Motor neuron (in vitro differentiated cells): ENCODE data around the gene KRTCAP2. TPM values are rescaled to one million over a fixed set of nuclear protein-coding genes. Genes with fewer than 3 reads are reported as not detected.

ENCODE experiments used
- ATAC-seq, 8 experiments: fragments of 200-7000 bp; cut with Tn5 transposase; replicated peaks in 6 of 8; 2 replicates each; pipeline ENCODE4 v1.8.0; 2021; ENCODE audit warnings: mild to moderate bottlenecking in 8 of 8, moderate library complexity in 8 of 8
- H3K27ac ChIP-seq, 2 donors: fragments of 250-450 bp; sonication (Bioruptor Pico); 2 replicates each; pipeline ENCODE4 v1.9.0; 2021; ENCODE audit warnings: antibody characterized with exemption in 2 of 2, mild to moderate bottlenecking in 2 of 2, moderate library complexity in 1 of 2
- H3K4me1 ChIP-seq, 2 donors: fragments of 250-450 bp; sonication (Bioruptor Pico); replicated peaks in 1 of 2; 2 replicates each; pipeline ENCODE4 v1.6.1; 2021; ENCODE audit warnings: antibody characterized with exemption in 2 of 2, mild to moderate bottlenecking in 2 of 2, moderate library complexity in 1 of 2
- H3K4me3 ChIP-seq, 5 donors: fragments of 250-450 bp; sonication (Bioruptor Pico); 2 replicates each; pipeline ENCODE4 v1.9.0; 2021; ENCODE audit warnings: antibody characterized with exemption in 5 of 5, mild to moderate bottlenecking in 5 of 5, moderate library complexity in 4 of 5
- WGBS, 10 experiments: fragments of 450-650 bp; shearing (Covaris generic); methylation state at CpG; one replicate each; pipeline ENCODE4 v1.0.0; 2022; 5-methylcytosine and 5-hydroxymethylcytosine counted together
- in situ Hi-C, 9 experiments: fragments of 400-800 bp; cut with MboI; loops; one replicate each; pipeline ENCODE4 v1.15.0; 2021; ENCODE audit warnings: low sequenced_read_pairs in 9 of 9, low pct_unique_long_range_greater_than_20kb in 2 of 9; ENCODE audit not compliant: unreplicated experiment in 9 of 9
- total RNA-seq, 8 experiments: library from RNA; unstranded; fragments of 300-600 nt; gene quantifications; 2 replicates each; pipeline versions ENCODE4 v1.2.3 to v1.2.4, GENCODE V29; 2022

The KRTCAP2 gene
- total RNA-seq, 8 experiments from 2014 or later, result 166 to 272 (median 202) TPM

DNA sequence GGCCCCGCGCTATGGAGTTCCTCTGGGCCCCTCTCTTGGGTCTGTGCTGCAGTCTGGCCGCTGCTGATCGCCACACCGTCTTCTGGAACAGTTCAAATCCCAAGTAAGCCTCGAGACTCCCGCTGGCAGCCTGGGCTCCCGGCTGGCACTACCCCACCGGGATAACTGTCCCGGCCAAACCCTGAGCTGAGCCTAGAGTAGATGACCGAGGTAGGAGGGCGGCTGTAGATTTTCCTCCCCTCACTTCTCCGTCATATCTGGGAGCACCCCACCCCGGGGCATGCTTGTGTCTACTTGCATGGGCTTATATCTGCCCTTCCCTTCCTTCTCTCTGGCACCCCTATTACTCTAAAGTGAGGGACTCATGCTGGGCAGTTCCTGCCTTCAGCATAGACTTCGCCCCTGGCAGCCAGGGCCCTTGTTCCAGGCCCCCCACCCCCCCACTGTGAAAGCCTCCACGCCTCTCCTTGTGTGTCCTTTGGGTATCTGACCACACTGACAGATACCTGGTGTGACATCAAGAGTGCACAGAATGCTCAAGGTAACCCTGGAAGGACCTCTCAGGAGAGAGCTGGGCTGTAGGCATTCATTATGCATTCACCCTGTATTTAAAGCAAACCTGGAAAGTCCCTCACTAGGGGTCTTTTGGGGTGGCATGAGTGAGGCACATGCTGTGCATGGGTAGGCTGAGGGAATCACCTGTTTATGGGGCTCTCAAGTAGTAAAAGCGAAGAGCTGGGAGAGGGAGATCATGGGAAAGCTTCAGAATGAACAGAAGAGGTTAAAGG is 44.9 kb downstream of the KRTCAP2 start:
- WGBS, 10 experiments, result 0 to 35% (median 12%) methylated on average over 1 to 10 of the region's 17 CpGs; no CpG with 5 or more reads in 5 of the 10 experiments
- peak in 3 of 8 experiments; percentile 1 to 11 (median 11) for ATAC-seq
- peaks cover 26 to 38% of the 10 kb centered on the region in 2 donors for H3K4me1 ChIP-seq

DNA sequence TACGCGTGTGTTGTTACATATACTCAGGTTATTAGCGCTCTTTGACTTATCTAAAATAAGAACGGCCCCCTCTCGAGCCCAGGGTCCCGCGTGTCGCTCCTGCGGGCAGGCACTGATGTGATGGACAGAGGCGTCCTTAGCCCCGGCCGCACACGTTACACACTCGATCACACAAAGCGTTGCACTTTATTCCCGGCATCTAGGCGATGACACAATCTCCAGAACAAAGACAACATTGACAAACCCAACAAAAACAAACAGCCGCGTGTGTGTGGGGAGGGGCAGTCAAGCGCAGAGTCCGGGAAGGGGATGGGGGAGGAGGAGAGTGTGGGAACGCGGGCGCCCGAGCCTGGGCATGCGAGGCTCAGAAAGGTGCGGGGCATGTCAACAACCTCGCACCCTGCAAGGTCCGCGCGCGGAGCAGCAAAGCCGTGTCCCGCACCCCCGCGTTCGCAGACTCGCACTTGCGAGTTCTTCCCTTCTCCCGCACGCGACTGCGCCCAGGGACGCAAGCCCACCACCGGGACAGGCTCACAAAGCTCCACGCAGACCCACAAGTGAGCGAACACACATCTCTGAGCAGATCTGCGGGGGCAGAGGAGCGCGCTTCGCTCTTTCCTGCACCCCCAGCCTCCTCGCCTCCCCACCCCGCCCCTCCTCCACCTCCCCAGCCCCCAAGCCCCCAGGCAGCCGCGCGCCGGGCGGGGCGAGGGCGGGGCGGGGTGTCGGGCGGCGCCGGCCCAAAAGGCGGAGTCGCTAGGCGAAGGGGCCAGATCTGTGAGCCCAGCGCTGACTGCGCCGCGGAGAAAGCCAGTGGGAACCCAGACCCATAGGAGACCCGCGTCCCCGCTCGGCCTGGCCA is 45.8 kb downstream of the KRTCAP2 start, which contains the start of gene EFNA1:
EFNA1 (plus strand) TSS at position 772 of the 862 bp plus-strand sequence. CDS start 102 bp downstream, outside the sequence.
- in situ Hi-C loops, result no loop called here
- peak; percentile 59 to 70 (median 64) for ATAC-seq
- WGBS, 10 experiments, result 0 to 30% (median 0%) methylated on average over 2 to 12 of the region's 76 CpGs; no CpG with 5 or more reads in 5 of the 10 experiments

More for the DNA sequence above, 44.9 kb downstream of the KRTCAP2 start:
- no peak overlapping the region for H3K27ac ChIP-seq
- peak overlapping the region; percentile 26 to 46 (median 33) for H3K4me3 ChIP-seq
- in situ Hi-C loops, result no loop called here

DNA sequence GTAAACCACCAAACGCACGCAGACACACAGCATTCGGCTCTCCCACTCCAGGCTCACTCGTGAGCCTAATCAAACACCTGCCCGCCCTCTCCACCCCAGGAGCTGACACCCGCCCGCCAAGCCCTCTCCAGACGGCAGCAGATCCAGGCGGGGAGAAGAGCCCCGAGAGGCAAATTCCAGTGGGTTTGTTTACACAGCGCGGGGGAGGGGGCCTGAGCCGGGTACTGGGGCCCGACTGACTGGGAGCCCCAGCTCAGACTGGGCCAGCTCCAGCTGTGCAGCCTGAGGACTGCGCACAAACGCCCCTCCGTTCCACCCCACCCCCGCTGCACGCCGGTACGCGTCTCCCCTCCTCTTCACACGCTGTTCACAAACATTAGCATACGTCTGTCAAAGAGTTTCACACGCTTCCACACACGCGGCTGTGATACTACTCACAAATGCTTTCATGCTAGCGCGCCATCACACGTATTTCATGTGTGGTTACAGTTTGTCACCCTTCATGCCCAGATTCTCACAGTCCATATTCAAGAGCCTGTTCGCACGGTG is 46.5 kb downstream of the KRTCAP2 start:
- H3K4me1 ChIP-seq, result peaks cover 26 to 38% of the 10 kb centered on the region in 2 donors
- 0 to 25% (median 0%) methylated on average over 1 to 5 of the region's 32 CpGs; no CpG with 5 or more reads in 5 of the 10 experiments for WGBS, 10 experiments

More for the DNA sequence above, 45.8 kb downstream of the KRTCAP2 start, which contains the start of gene EFNA1:
- Histone ChIP-seq H3K4me1 (peaks cover 26 to 38% of the 10 kb centered on the region in 2 donors), H3K4me3 (peak within 1 kb of the TSS; percentile 26 to 46 (median 33)), H3K27ac (no peak within 1 kb of the TSS)

DNA sequence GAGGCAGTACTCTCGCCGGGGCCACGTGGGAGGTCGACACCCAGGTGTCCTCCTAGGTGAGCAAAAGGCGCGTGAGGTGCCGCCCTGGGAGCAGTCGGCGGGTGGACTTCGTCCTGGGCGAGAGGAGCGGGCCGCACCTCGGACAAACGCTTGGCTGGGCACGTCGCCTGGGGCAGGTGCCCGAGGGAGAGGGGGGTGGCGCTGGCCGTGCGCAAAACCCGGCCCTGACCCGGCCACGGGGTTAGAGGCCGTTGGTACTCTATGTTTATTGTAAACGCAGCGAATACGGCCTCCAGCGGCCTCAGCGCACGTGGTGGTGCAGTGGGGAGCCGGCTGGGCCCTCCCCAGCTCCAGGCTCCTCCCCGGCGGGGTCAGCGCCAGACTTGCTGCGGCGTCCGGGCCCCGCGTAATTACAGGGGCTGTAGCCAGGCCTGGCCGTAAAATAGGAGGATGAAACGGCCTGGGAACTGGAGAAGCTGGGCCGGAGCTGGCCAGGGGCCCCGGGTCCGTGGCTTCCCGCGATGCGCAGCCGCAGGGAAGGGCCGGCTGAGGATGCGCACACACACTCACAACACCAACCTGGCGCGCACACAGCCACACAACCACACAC is 47.1 kb downstream of the KRTCAP2 start:
- ATAC-seq, result peak; percentile 7 to 57 (median 28)

More for the DNA sequence above, 46.5 kb downstream of the KRTCAP2 start:
- Histone ChIP-seq H3K27ac (no peak overlapping the region), H3K4me3 (peak overlapping the region; percentile 26 to 46 (median 33))
- ATAC-seq, result peak; percentile 14 to 56 (median 50)
- in situ Hi-C loops, result no loop called here

DNA sequence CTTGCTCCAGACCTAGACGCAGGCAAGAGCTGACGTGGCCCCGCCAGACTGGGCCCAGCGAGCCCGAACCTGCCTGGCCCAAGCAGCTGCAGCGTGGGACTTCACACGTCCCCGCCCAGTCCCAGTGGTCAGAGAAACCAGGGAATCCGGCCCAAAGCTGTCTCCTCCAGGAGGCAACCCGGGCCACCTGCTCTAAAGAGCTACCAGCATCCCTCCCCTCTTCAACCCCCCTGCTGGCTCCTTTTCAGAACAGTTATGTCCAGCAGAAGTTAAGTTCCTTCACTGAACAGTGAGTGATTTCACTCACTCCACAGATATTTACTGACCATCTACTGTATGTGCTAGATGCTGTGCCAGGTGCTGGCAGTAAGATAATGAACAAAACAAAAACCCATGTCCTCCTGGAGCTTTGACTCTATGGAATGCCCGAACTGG is 47.6 kb downstream of the KRTCAP2 start:
- 41 to 67% (median 54%) methylated on average over 1 to 4 of the region's 11 CpGs; no CpG with 5 or more reads in 6 of the 10 experiments for WGBS, 10 experiments
- no peak for ATAC-seq
- no peak overlapping the region for H3K4me3 ChIP-seq
- no peak overlapping the region for H3K27ac ChIP-seq
- peaks cover 26 to 36% of the 10 kb centered on the region in 2 donors for H3K4me1 ChIP-seq
- in situ Hi-C loops, result no loop called here

More for the DNA sequence above, 47.1 kb downstream of the KRTCAP2 start:
- Histone ChIP-seq H3K27ac (no peak overlapping the region), H3K4me3 (peak overlapping the region; percentile 26 to 46 (median 33)), H3K4me1 (peaks cover 26 to 38% of the 10 kb centered on the region in 2 donors)
- in situ Hi-C loops, result no loop called here
- 3 to 16% (median 13%) methylated on average over 7 to 31 of the region's 53 CpGs; no CpG with 5 or more reads in 6 of the 10 experiments for WGBS, 10 experiments

DNA sequence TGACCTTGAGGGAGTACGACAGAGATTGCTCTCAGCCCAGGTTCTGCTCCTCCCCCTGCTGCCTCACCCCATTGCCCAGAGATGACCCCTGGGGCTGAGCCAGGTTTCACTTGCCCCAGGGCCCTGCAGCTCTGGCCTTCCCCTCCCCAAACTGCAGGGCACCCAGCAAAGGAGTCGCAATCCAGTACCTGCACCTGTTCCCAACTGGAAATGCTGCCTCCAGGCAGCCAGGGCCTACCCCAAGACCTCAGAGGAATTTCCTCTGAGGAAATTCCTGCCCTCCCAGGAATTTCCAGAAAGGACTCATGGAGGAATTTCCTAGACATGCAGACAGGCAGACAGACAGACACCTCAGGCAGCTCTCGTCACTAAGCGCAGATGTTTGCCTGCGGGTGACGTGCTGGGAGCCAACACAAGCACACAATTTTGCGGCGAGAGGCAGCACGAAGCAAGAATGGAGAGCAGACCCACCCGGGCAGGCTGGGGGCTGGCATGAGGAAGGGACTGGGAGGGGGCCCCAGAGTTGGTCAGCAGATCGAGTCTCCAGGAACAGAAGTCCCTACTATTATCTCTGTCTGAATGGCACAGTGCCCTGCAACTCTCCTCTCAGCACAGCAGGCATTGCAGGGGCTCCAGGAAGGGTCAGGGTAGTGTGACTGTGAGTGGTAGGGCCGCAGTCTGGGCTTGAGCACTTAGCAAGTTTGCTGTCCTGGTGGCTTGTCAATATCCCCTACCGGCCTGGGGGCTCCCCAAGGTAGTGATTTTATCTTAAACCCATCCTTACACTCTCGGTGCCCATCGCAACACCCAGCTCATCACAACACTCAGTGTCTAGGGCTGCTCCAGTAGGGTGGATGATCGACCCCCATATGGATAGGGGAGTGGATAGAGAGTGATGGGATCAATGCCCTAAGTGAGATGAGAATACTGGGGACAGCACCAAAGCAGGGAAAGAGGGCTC is 48.3 kb downstream of the KRTCAP2 start:
- Histone ChIP-seq H3K4me3 (no peak overlapping the region), H3K4me1 (peaks cover 19 to 29% of the 10 kb centered on the region in 2 donors), H3K27ac (no peak overlapping the region)
- in situ Hi-C loops, result no loop called here
- ATAC-seq, result peak in 1 of 8 experiments; percentile 23
- WGBS, 10 experiments, result 20 to 73% (median 64%) methylated on average over 1 to 10 of the region's 16 CpGs; no CpG with 5 or more reads in 2 of the 10 experiments

DNA sequence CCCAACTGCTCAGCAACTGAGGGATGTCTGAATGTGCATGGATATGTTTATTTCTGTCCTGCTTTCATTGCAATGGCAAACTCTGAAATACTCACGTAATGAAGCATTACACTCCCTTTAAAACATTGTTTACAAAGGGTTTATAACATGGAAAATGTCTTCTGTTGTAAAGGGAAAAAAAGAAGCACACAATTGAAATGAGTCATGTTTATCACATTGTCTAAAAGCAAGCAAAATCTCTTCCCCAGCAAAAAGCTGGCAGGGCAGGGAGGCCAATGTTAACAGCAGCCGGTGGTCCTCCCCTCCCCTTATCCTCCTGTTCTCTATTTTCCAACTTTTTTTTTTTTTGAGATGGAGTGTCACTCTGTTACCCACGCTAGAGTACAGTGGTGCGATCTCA is 49.3 kb downstream of the KRTCAP2 start:
- in situ Hi-C loops, result no loop called here
- H3K4me1 ChIP-seq, result peaks cover 19 to 23% of the 10 kb centered on the region in 2 donors
- ATAC-seq, result no peak
- H3K4me3 ChIP-seq, result no peak overlapping the region
- WGBS, 10 experiments, result 0 to 69% (median 63%) methylated on average over 1 to 4 of the region's 4 CpGs; no CpG with 5 or more reads in 2 of the 10 experiments
- no peak overlapping the region for H3K27ac ChIP-seq

DNA sequence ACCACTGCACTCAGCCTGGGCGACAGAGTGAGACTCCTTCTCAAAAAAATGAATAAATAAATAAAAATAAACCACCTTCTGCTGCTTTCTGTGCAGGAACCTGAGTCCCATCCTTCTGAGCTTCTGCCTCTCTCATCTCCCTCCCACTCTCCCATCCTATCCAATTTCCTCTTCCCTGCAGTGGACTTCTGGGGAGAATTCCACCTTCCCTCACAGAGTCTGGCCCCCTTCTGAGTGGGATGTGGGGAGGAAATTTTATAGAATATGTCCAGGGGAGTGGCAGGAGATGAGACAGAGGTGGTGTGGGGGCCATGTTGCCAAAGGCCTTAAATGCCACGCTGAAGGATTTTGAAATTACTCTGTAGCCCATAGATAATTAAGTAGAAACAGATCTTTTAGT is 50.8 kb downstream of the KRTCAP2 start:
- H3K27ac ChIP-seq, result no peak overlapping the region
- no peak overlapping the region for H3K4me3 ChIP-seq
- in situ Hi-C loops, result no loop called here
- WGBS, 10 experiments, result 0 to 100% (median 64%) methylated on average over 1 to 2 of the region's 2 CpGs; no CpG with 5 or more reads in 2 of the 10 experiments
- ATAC-seq, result no peak
- peaks cover 12 to 14% of the 10 kb centered on the region in 2 donors for H3K4me1 ChIP-seq

DNA sequence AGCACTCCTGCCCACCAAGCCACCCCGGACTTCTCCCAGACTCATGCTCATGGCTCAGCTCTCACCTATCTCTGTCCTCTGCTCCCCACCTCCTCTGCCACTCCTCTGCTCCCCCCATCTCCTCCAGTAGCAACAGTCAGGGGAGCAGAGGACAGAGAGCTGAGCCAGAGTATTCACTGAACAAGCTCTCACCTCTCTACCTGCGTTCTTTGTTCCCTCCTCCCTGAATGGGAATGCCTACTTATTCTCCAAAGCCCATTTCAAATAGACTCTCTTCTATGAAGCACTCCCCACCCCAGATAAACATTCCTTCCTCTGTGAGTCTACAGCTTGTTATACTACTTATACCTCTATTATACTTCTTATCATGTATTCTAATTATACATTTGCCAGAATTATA is 51.9 kb downstream of the KRTCAP2 start:
- no peak for ATAC-seq
- Histone ChIP-seq H3K4me3 (no peak overlapping the region), H3K27ac (no peak overlapping the region), H3K4me1 (peaks cover 5 to 6% of the 10 kb centered on the region in 2 donors)
- WGBS, 10 experiments, result 40 to 100% (median 80%) methylated on average over 1 to 2 of the region's 2 CpGs; no CpG with 5 or more reads in 4 of the 10 experiments
- in situ Hi-C loops, result no loop called here

DNA sequence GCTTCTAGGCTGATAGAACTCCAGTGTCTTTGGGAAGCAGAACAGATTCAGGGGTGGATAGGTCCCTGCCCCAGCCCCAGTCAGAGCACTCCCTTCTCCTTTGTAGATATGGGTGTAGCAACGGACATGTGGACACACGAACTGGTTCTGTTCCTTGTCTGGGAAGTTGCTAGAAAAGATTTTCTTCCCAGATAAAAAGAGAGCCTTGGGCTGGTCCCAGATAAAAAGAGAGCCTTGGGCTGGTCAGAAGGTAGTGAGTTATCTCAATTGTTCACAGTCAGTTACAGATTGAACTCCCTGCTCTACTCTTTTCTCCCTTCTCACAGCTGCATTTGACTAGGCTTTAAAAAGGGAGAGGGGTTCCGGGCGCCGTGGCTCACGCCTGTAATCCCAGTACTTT is 52.9 kb downstream of the KRTCAP2 start:
- Histone ChIP-seq H3K27ac (no peak overlapping the region), H3K4me1 (no peaks in the 10 kb centered on the region), H3K4me3 (no peak overlapping the region)
- WGBS, 10 experiments, result 17 to 64% (median 53%) methylated on average over 1 to 6 of the region's 6 CpGs; no CpG with 5 or more reads in 3 of the 10 experiments
- in situ Hi-C loops, result no loop called here
- no peak for ATAC-seq
